GM15510 (cell line): Measurements from ENCODE around the gene HEBP1.

Experiments used
- POLR2A ChIP-seq: IDR thresholded peaks from 3 replicates; pipeline ENCODE4 v1.6.1; 2011; ENCODE audit warnings: borderline replicate concordance; ENCODE audit not compliant: insufficient read length; ENCODE audit errors: extremely low read depth

The HEBP1 gene

DNA sequence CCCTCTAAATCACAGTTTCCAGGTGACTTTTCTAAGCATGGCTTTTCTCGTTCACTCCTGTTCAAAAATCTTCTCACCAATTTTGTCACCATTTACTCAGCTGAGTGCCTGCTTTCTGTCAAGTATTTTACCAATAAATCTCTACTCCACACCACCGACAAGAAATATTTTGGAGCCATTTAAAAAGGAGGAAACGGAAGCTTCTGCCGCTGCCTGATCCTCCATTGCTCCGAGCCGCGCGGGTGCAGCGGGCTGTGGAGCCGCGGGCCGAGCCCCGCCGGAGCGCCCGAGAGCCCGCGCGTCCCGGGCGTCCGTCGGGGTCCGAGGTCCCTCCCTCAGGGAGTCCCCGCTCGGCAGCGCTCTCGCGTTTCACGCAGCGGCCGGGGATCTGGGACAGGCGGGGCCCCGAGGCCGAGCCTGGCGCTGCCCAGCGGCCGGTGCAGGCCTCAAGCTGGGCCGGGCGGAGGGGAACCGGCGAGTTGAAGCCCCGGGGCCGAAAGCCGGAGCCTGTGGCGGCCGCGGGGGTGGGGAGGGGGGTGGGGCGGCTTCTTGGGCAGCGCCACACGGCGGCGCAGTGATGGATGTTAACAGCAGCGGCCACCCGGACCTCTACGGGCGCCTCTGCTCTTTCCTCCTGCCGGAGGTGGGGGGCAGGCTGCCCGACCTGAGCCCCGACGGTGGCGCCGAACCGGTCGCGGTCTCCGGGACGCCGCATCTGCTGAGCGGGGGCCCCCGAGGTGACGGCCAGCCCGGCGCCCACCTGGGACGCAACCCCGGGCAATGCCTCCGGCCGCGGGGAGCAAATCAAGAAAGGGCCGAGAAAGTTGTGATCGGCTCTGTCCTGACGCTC, 1.1 kb upstream of the HEBP1 start:
- TF ChIP-seq POLR2A = no peak

DNA sequence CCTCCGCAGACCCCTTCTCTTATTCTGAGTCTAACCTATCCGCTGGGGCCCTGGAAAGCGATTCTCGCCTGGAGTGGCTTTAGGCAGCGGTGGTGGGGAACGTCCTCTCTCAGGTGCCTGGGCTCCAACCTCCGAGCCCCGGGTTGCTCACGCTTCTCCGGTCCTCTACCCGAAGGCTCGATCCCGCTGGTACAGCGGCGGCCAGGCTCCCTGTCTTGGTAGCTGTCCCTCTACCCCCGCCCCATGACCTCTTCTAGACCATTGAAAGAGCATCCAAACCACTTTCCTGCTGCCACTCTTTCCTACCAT, 505 bp upstream of the HEBP1 start:
- TF ChIP-seq POLR2A = no peak

GRCh38 chr12:12999271-12999958, 650 bp downstream of the HEBP1 start:
- TF ChIP-seq POLR2A = no peak

DNA sequence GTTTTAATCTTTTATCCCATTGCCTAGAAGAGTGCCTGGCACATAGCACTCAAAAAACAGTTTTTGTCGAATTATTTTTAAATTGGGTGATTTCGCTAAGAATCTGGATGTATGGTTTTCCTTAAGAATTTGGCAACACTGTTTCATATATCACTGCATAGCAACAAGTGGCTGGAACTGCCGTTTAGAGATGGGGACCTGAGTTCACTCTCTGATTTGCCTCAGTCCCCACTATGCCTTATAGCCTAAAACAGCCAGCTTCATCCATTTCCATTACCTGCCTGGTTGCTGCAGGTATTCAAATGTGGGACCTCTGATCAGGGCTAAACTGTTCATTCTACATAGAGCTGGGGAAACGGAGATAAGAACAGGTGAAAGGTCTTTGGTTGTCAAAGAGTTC, 1.8 kb downstream of the HEBP1 start:
- no peak for TF ChIP-seq POLR2A

GRCh38 chr12:12997734-12998133, 2.3 kb downstream of the HEBP1 start:
- no peak for TF ChIP-seq POLR2A

DNA sequence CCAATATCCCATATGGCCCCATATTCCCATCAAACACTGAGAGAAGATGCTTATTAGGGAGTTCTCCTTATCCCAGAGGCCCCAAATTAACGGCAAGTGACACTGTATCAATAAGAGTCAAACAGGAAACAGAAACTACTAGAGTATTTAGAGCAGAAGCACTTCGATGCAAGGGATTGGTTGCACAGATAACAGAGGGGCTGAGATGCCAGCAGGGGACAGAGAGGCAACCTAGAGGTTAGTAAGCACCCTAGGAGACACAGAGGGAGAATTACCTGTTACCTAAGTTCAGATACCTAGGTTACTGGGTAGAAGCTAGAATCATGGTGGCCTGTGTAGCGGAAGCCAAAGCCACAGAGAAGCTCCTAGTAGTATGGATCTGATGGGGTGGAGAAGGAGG, 2.9 kb downstream of the HEBP1 start:
- TF ChIP-seq POLR2A = no peak

- no peak for TF ChIP-seq POLR2A
These were observed 3.9 kb downstream of the HEBP1 start for GRCh38 chr12:12996209-12996608.

- no peak for TF ChIP-seq POLR2A
These were observed 5.0 kb downstream of the HEBP1 start for GRCh38 chr12:12995088-12995487.

DNA sequence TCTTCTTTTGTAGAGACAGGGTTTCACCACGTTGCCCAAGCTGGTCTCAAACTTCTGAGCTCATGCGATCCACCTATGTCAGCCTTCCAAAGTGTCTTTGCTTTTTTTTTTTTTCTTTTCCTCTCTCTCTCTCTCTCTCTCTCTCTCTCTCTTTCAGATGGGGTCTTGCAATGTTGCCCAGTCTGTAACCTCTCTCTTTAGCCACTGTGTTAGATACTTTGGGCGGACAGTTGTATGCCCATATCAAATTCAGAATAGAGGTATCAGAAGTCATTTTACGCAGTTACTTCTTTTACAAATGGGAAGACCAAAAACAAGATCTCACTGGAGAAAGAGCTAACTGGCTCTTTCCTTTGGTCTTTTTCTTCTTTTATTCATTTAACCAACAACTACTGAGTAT, 6.7 kb downstream of the HEBP1 start:
- no peak for TF ChIP-seq POLR2A

GRCh38 chr12:12992418-12993130, 7.5 kb downstream of the HEBP1 start:
- no peak for TF ChIP-seq POLR2A

DNA sequence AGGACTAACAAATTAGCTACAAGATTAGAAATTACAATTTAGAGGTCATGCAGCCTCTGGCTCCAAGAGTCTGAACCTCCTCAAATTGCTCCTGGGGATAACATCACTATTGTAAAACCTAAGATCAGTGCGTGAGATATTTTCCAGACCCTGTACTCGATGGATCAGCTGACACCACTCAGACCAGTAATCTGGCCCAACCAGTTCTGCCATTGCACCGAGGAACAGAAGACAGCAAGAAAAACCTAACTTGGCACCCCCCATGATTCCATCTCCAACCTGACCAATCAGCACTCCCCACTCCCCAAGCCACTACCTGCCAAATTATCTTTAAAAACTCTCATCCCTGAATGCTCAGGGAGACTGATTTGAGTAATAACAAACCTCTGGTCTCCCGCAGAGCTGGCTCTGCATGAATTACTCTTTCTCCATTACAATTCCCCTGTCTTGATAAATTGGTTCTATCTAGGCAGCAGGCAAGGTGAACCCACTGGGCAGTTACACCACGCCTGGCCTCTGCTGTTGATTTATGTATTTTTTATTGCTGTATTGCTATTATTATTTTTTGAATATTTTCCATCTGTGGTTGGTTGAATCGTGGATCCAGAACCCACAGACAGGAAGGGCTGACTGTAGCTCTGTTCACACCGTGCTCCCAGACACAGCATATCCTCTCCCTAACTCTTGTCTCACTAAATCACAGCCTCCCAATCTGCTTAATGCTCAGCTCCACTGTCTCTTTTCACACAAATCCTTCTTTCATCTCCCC, 9.2 kb downstream of the HEBP1 start:
- no peak for TF ChIP-seq POLR2A

- no peak for TF ChIP-seq POLR2A
These were observed 12.6 kb downstream of the HEBP1 start for GRCh38 chr12:12987421-12987820.

DNA sequence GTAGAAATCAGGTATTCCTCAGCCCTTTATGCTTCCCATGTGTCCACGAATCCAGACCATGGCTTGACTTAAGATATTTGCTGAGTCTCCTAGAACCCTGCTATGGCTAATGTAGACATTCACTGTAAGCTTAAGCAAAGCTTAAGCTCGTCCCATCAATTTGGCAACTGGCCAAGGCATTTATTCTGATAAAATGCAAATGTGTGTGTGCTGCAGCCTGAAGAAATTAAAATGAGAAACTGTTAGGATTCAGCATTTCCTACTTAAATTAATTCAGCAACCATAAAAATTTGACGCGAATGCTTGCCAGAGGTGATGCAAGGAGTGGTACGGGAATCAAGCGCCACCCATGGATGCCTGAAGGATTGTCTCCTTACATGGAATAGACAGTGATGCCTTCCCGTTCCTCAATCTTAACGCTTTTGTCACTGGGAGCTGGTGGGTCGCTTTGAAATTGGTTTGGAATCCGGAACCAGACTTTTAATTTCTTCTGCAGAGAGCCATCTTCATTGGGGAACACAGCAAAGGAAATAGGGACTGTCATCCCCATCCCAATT, 13.2 kb downstream of the HEBP1 start:
- no peak for TF ChIP-seq POLR2A

DNA sequence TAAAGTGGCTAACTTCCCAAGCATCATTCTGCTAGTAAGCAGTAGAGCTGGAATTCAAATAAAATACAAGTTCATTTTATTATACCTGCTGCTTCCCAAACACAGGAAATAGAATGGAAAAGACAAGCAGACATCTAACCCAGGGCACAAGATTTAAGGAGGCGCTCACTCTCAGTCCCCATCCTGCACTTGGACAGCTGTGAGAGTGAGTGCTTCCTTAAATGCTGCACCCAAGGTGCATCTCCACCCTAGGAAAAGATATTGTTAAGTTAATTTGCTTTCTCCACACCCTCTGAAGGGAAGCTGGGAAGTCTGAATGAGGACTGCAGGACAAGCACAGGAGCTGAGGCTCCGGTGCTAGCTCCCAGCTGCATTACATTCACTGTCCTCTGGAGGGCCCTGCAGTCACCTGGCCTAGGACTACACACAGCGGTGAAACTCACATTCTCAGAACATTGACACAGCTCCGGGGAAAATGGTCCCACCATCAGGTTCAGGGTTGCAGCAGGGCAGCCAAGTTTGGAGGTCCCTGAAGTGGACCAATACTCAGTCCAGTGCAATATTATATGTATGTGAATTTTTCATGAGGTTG, 14.2 kb downstream of the HEBP1 start:
- no peak for TF ChIP-seq POLR2A

DNA sequence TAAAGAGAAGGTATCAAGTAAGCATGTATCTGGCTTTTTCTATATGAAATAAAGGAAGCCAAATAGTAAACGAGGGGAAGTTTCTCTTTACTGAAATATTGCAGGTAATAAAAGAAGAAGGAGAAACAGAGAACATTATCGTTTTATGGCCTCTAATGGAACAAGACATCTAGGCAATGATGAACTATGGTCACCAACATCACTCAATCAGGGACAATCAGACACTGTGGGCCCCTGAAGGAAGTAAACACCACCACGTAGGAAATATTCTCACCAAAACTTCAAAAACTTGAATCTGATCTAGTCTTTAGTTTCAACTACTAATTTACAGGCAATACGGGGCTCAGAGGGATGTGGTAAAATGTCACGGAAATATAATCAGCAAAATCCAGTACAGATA, 15.9 kb downstream of the HEBP1 start:
- TF ChIP-seq POLR2A = no peak

GRCh38 chr12:12983420-12984035, 16.5 kb downstream of the HEBP1 start:
- no peak for TF ChIP-seq POLR2A
